Right lobe of liver (tissue), 6 donors: ENCODE measurements around the gene WWC2. TPM values are rescaled to one million over a fixed set of nuclear protein-coding genes. Genes with fewer than 3 reads are reported as not detected.

Experiments used
- ATAC-seq, 4 donors: fragments of 200-7000 bp; cut with Tn5 transposase; one replicate each; pipeline ENCODE4 v1.9.1; 2020; ENCODE audit warnings: mild to moderate bottlenecking in 4 of 4, moderate library complexity in 4 of 4
- DNase-seq, 3 donors: peaks; one replicate each; pipeline ENCODE4 v3.0.0-alpha.2; 2020
- H3K27ac ChIP-seq, 3 donors: fragments of 200-600 bp; one replicate each; pipeline ENCODE4 v1.8.0; 2022
- H3K27me3 ChIP-seq, 2 donors: fragments of 200-600 bp; one replicate each; pipeline ENCODE4 v1.8.0; 2022
- H3K36me3 ChIP-seq, 4 donors: fragments of 200-600 bp; sonication (generic) in 1 of 4; one replicate each; pipeline versions ENCODE4 v1.5.1 to v1.8.0; 2017 to 2022; ENCODE audit warnings: control low read depth in 1 of 4
- H3K4me1 ChIP-seq, 4 donors: fragments of 200-600 bp; sonication (generic) in 1 of 4; one replicate each; pipeline versions ENCODE4 v1.5.1 to v1.8.0; 2017 to 2022; ENCODE audit warnings: control low read depth in 1 of 4
- H3K4me3 ChIP-seq, 3 donors: fragments of 200-600 bp; one replicate each; pipeline ENCODE4 v1.8.0; 2022
- H3K9me3 ChIP-seq, 4 donors: fragments of 200-600 bp; sonication (generic) in 1 of 4; one replicate each; pipeline versions ENCODE4 v1.5.1 to v1.8.0; 2017 to 2022; ENCODE audit warnings: control low read depth in 1 of 4
- CTCF ChIP-seq, 4 donors: fragments of 200-600 bp in 3 of 4; fragments of 450-650 bp in 1 of 4; IDR thresholded peaks; one replicate each; pipeline versions ENCODE4 v1.5.1 to v1.8.0; 2016 to 2022; ENCODE audit warnings: antibody characterized with exemption in 4 of 4, mild to moderate bottlenecking in 2 of 4
- POLR2A ChIP-seq: fragments of 450-650 bp; IDR thresholded peaks from one replicate; pipeline ENCODE4 v1.6.1; 2017; ENCODE audit warnings: antibody characterized with exemption, mild to moderate bottlenecking
- WGBS: methylation state at CpG from one replicate; pipeline ENCODE4 v1.1.6; 2018; ENCODE audit warnings: low coverage, low lambda C conversion rate; ENCODE audit not compliant: insufficient coverage; ENCODE audit errors: missing lambda C conversion rate; 5-methylcytosine and 5-hydroxymethylcytosine counted together
- intact Hi-C, 2 donors: fragments of 100-400 bp; cut with DNase I; formaldehyde crosslinking; loops; one replicate each; pipeline versions ENCODE4 v1.11.2 to v1.14.1; 2022
- total RNA-seq, 6 experiments: library from RNA; depleted of rRNA in 2 of 6; stranded (reverse); fragments of >200 nt in 2 of 6; fragmentation: NEBNext Ultra II Directional in 3 of 6; extraction: Animal tissue kit (Norgen Biotek cat#: 25700) in 3 of 6; gene quantifications; one replicate each; pipeline versions ENCODE4 v1.1.0 to v1.2.4, GENCODE V29; 2016 to 2023
- donor health status: DM: no; HTN: yes; CAD: no.
- donor health status: DM: no; HTN: no; CAD: no.
- donor health status: DM: no; HTN: no; CAD: no.
- donor health status: DM: no; HTN: yes; CAD: no.
- donor health status: DM: no; HTN: yes; CAD: no.

The WWC2 gene
- total RNA-seq, 6 experiments from 2014 or later, result 19.5 to 48.9 (median 34.4) TPM

GRCh38 chr4:183170894-183171293 lies 71.8 kb downstream of the WWC2 start:
- Histone ChIP-seq H3K4me3 (no peak overlapping the region), H3K27ac (peak overlapping the region in 1 of 3 donors; percentile 58), H3K27me3 (no peaks in the 10 kb centered on the region), H3K9me3 (no peaks in the 10 kb centered on the region), H3K4me1 (peaks cover 0 to 38% (median 8%) of the 10 kb centered on the region in 4 donors), H3K36me3 (no peaks in the 10 kb centered on the region)
- ATAC-seq, result no peak
- DNase-seq, result no peak
- intact Hi-C loops, result no loop called here
- no peak for TF ChIP-seq POLR2A
- no peak for TF ChIP-seq CTCF (IDR thresholded peaks at IDR 0.05)

- intact Hi-C loops, result no loop called here
- ATAC-seq, result peak; percentile 77 to 86 (median 79)
- Histone ChIP-seq H3K4me3 (no peak overlapping the region), H3K36me3 (no peaks in the 10 kb centered on the region), H3K27ac (peak overlapping the region; percentile 19 to 58 (median 53)), H3K27me3 (no peaks in the 10 kb centered on the region), H3K4me1 (peaks cover 0 to 38% (median 9%) of the 10 kb centered on the region in 4 donors), H3K9me3 (no peaks in the 10 kb centered on the region)
- WGBS, result 27% methylated on average over 4 of the region's 4 CpGs
- DNase-seq, result no peak
- TF ChIP-seq POLR2A (no peak), CTCF (IDR thresholded peaks at IDR 0.05) (no peak)
Measured at GRCh38 chr4:183171484-183172267, 72.6 kb downstream of the WWC2 start.

- TF ChIP-seq CTCF (IDR thresholded peaks at IDR 0.05) (no peak), POLR2A (no peak)
- Histone ChIP-seq H3K4me3 (no peak overlapping the region), H3K27ac (peak overlapping the region in 1 of 3 donors; percentile 58), H3K9me3 (no peaks in the 10 kb centered on the region), H3K36me3 (no peaks in the 10 kb centered on the region), H3K4me1 (peaks cover 0 to 38% (median 9%) of the 10 kb centered on the region in 4 donors), H3K27me3 (no peaks in the 10 kb centered on the region)
- intact Hi-C loops, result no loop called here
- DNase-seq (no peak), ATAC-seq (no peak)
- 71% methylated on average over 1 of the region's 1 CpG for WGBS
Measured at GRCh38 chr4:183172881-183173280, 73.8 kb downstream of the WWC2 start.

- TF ChIP-seq CTCF (IDR thresholded peaks at IDR 0.05) (no peak), POLR2A (no peak)
- no peaks in the 10 kb centered on the region for H3K9me3 ChIP-seq
- H3K27ac ChIP-seq, result no peak overlapping the region
- no peaks in the 10 kb centered on the region for H3K36me3 ChIP-seq
- 67% methylated on average over 10 of the region's 13 CpGs for WGBS
- ATAC-seq (no peak), DNase-seq (no peak)
- no peaks in the 10 kb centered on the region for H3K27me3 ChIP-seq
- peaks cover 0 to 38% (median 9%) of the 10 kb centered on the region in 4 donors for H3K4me1 ChIP-seq
- intact Hi-C loops, result no loop called here
- no peak overlapping the region for H3K4me3 ChIP-seq
Measured at GRCh38 chr4:183173580-183174526, 74.8 kb downstream of the WWC2 start.
